IMR-90 (cell line): ENCODE results near the gene PYGB.
"Not testable (repeated sequence)": the region's sequence is repeated elsewhere in the genome, so short reads cannot be mapped to it uniquely, and the experiment has no call there.

Experiments
- BHLHE40 ChIP-seq: fragments of 150-350 bp; IDR thresholded peaks from 2 replicates; pipeline ENCODE4 v1.6.1; 2016; ENCODE audit warnings: mild to moderate bottlenecking, low read depth, low read length
- CEBPB ChIP-seq: IDR thresholded peaks from 2 replicates; pipeline ENCODE4 v1.6.1; 2012; ENCODE audit warnings: low read depth, low read length, improper control_type of control experiment
- CHD1 ChIP-seq: IDR thresholded peaks from 2 replicates; pipeline ENCODE4 v1.6.1; 2012; ENCODE audit warnings: low read depth, low read length, improper control_type of control experiment
- CTCF ChIP-seq: conservative IDR thresholded peaks from 2 replicates; pipeline ENCODE4 v1.5.1; 2012; ENCODE audit warnings: mild to moderate bottlenecking, low read depth, low read length, improper control_type of control experiment
- FOS ChIP-seq: fragments of 150-350 bp; IDR thresholded peaks from 2 replicates; pipeline ENCODE4 v1.6.1; 2016; ENCODE audit warnings: low read depth, low read length
- MAZ ChIP-seq: IDR thresholded peaks from 2 replicates; pipeline ENCODE4 v1.6.1; 2012; ENCODE audit warnings: low read depth, mild to moderate bottlenecking, low read length, improper control_type of control experiment, moderate library complexity, borderline replicate concordance
- MXI1 ChIP-seq: IDR thresholded peaks from 2 replicates; pipeline ENCODE4 v1.6.1; 2012; ENCODE audit warnings: low read depth, mild to moderate bottlenecking, low read length, moderate library complexity, borderline replicate concordance
- POLR2A ChIP-seq: IDR thresholded peaks from 2 replicates; pipeline ENCODE4 v1.6.1; 2012; ENCODE audit warnings: mild to moderate bottlenecking, low read depth, low read length
- RAD21 ChIP-seq: IDR thresholded peaks from 2 replicates; pipeline ENCODE4 v1.6.1; 2012; ENCODE audit warnings: low read length, improper control_type of control experiment
- RCOR1 ChIP-seq: IDR thresholded peaks from 2 replicates; pipeline ENCODE4 v1.6.1; 2012; ENCODE audit warnings: mild to moderate bottlenecking, low read length, improper control_type of control experiment; ENCODE audit not compliant: insufficient replicate concordance
- RFX5 ChIP-seq: IDR thresholded peaks from 2 replicates; pipeline ENCODE4 v1.8.0; 2012; ENCODE audit warnings: low read depth, mild to moderate bottlenecking, low read length, moderate library complexity
- TF ChIP-seq, protein P1 (sequence below): fragments of 150-350 bp; IDR thresholded peaks from 2 replicates; pipeline ENCODE4 v1.6.1; 2017; ENCODE audit warnings: mild to moderate bottlenecking, antibody characterized with exemption, low read length, low read depth
- TF ChIP-seq, protein P2 (sequence below): fragments of 150-350 bp; IDR thresholded peaks from 2 replicates; pipeline ENCODE4 v1.6.1; 2016; ENCODE audit warnings: low read depth, mild to moderate bottlenecking, low read length, moderate library complexity, borderline replicate concordance

GRCh38 chr20:25240851-25241658 lies 6.8 kb upstream of the PYGB start:
- not testable (repeated sequence) for TF ChIP-seq POLR2A, CTCF, RCOR1, CEBPB, MAZ, RFX5, MXI1, FOS, RAD21, BHLHE40, CHD1
- TF ChIP-seq, protein P1, sequence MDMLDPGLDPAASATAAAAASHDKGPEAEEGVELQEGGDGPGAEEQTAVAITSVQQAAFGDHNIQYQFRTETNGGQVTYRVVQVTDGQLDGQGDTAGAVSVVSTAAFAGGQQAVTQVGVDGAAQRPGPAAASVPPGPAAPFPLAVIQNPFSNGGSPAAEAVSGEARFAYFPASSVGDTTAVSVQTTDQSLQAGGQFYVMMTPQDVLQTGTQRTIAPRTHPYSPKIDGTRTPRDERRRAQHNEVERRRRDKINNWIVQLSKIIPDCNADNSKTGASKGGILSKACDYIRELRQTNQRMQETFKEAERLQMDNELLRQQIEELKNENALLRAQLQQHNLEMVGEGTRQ, result not testable (repeated sequence)
- TF ChIP-seq, protein P2, sequence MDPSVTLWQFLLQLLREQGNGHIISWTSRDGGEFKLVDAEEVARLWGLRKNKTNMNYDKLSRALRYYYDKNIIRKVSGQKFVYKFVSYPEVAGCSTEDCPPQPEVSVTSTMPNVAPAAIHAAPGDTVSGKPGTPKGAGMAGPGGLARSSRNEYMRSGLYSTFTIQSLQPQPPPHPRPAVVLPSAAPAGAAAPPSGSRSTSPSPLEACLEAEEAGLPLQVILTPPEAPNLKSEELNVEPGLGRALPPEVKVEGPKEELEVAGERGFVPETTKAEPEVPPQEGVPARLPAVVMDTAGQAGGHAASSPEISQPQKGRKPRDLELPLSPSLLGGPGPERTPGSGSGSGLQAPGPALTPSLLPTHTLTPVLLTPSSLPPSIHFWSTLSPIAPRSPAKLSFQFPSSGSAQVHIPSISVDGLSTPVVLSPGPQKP, result not testable (repeated sequence)
